Ecto neural progenitor cell (in vitro differentiated cells): ENCODE results near the gene SQSTM1.

Source experiments
- DNase-seq: peaks from one replicate; pipeline ENCODE4 v3.0.0-alpha.2; 2018; ENCODE audit warnings: low spot score

Gene SQSTM1

DNA sequence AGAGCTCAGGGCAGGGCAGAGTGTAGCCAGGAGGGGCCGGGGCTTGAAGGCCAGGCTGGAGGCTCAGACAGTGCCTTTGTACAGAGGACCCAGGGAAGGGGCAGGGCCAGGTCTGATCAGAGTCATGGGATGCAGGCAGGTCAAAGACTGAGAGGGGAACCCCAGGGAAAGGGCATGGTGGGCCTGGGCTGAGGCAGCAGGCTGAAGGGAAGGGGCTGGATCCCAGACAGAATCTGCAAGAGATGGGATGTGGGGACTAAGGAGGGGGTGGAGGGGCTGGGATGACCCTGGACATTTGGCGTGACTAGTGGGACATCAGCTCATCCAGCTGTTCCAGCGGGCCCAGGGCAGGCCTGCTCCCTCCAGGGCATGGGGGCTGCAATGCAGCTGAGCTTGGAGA, 53.4 kb downstream of the SQSTM1 start:
- DNase-seq: no peak

DNA sequence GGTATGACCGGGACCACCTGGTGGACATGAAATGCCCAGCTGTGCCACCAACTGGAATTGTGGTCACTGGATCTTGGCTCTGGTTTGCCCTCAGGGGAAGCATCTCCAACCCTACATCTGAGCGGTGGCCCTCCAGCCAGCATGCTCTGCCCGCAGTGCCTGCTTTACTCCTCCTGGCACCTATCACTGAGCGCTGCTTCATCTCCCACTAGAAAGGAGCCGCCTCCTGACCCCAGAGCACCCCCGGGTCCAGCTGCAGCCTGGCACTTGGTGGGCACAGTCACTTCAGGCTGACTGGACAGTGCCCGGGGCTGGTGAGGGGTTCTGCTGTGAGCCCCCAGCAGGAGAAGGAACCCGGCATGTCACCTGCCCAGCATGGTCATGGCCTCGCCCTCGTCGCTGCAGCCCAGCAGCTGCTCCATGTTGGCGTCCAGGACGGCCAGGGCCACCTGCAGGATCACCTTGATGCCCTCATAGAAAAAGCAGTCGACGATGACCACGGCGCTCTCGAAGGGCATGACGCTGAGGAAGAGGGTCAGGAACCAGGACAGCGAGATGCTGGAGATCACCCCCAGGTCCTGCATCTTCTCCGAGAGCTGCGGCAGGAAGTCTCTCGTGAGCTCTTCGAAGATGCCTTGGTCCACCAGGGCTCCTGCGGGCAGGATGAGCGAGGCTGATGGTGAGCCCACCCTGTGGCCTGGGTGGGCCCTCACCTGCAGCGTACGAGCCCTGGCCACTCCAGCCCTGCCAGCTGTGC, 54.0 kb downstream of the SQSTM1 start:
- no peak for DNase-seq

DNA sequence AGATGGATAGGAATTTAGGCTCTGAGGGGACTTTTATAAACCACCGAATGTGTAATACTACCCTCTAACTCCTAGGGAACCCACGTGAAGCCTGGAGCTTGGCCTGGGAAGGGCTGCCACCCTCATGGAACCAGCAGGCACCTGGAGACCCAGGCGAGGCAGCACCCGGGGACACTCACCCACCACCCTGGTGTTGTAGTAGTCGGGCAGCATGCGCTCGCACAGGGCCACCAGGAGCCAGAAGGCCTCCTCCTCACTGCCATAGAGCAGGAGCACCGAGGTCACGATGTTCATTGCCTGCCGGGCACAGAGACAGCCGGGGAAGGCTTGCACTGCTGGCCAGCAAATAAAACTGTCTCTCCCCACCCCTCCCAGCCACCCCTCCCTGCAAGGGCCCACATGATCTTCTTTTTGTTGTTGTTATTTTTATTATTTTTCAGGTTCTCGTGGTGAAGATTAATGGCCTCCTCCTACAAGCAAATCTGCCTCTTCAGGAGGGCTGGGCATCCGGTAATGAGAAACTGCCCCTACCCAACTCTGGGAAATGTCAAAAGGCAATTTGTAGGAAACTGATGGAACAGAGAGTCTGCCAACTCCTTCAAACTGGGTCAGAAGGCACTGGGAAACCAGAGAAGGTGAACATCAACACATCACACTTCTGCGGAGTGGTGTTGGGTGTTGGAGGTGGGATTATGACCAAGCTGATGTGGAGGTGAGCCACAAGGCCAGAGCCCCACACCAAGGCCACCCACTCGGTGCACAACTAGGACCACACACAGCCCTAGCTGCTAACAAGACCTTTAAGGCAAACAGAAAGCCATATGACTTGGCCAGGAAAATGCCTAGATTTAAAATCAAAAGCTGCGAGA, 55.3 kb downstream of the SQSTM1 start:
- no peak for DNase-seq

DNA sequence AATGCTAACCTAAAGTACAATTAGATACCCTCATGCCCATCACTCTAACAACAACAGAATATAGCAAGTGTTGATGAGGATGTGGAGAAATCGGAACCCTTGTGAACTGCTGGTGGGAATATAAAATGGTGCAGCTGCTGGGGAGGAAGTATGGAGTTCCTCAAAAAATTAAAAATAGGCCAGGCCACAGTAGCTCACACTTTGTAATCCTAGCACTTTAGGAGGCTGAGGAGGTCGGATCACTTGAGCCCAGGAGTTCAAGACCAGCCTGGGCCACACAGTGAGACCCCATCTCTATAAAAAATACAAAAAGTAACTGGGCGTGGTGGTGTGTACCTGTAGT, 55.9 kb downstream of the SQSTM1 start:
- no peak for DNase-seq

DNA sequence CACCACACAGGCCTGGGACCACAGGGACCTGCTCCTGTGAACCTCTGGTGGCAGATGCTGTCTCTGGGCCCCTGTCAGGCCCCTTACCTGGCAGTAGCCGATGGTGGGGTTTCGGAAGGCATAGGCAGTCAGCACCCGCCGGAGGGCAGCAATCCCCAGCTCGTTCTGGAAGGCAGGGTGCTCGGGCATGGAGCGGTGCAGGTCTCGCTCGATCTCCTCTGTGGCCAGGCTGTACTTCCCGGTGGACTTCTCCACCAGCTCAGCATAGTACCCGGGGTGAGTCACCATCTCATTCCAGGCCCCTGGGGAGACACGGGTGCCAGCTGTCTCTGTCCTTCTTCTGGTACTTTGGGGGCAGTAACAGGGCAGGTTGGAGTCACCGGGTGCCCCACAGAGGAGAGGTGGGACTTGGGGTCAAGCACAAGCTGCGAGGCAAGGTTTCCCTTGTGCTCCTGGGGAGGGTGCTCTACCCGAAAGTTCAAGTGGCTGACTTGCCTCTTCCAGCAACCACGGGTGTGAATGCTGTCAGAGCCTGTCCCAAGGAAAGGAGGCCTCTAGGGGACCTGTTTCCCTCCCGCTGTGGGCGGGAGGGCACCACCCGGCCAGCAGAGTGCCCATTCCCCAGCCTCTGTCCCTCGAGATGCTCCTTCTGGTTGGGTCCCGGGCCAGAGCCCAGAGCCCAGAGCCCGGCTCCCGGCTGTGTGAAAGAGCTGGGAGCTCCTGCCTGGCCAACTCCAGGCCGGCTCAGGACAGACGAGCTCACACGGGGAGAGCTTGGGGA, 57.7 kb downstream of the SQSTM1 start:
- DNase-seq: no peak

DNA sequence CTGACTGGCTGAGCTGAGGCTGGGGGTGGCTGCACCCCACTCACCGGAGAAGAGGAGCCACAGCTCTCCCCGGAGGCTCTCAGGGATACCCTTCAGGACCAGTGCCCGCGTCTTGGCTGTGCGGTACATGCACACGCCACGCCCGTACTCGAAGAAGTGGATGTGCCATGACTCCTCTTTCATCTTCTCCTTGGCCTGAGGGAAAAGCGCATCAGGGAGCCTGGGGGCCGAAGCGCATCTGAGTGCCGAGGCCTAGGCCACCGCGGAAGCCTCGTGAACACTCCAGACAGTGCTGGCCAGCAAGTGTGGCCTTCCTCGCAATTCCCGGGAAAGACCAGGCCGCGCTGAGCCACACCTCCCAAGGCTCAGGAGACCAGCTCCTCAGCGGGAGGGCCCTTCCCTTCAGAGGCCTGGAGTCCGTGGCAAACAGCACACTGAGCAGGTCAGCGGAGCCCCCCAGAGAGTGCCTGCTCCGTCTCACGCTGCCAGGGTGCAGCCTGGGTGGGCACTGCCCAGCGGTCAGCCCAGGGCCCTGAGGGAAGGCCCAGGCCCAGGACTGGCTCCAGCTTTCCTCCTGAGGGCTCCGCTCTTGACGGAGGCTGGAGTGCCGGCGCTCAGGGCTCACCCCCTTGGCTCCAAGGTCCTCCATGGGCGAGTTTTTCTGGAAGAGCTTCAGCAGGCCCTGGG, 58.4 kb downstream of the SQSTM1 start:
- no peak for DNase-seq

DNA sequence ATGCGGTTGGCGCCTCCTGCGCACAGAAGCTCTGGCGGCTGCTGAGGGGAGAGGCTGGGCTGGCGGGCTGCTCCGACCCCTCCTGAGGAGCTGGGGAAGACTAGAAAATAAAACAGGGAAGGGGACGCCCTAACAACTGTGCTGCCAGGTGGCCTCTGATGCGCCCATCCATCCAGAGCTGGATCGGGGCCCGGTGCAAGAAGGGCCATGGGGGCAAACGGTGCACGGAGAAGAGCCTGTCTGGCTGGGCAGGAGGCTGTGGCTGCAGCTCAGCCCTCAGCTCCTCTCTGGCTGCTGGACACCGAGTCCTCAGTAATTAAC, 58.9 kb downstream of the SQSTM1 start:
- no peak for DNase-seq

DNA sequence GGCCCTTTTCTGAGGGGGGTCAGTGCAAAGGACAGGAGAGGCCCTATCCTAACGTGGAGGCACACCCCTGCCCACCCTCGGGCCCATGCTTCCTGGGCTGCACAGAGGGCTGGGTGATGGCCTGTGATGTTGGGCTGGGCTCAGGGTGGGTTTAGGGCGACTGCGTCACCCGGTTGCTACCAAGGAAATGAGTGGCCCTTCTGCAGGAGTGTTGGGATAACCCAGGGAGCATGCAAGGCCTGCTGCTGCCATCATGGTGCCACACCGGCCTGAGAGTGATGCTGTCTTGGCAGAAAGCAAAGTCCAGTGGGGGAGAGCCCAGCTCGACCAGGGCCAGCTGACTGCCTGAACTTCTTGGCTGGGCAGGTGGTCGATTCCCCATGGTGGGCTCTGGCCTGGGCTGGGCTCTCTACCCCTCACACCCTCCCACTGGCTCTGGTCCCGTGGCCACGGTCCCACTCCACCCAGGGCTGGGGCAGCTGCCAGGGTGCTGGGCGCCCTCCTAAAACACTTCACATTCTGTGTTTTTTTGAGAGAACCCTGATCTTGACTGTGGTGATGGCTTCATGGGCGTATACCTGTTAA, 59.5 kb downstream of the SQSTM1 start:
- DNase-seq: no peak

DNA sequence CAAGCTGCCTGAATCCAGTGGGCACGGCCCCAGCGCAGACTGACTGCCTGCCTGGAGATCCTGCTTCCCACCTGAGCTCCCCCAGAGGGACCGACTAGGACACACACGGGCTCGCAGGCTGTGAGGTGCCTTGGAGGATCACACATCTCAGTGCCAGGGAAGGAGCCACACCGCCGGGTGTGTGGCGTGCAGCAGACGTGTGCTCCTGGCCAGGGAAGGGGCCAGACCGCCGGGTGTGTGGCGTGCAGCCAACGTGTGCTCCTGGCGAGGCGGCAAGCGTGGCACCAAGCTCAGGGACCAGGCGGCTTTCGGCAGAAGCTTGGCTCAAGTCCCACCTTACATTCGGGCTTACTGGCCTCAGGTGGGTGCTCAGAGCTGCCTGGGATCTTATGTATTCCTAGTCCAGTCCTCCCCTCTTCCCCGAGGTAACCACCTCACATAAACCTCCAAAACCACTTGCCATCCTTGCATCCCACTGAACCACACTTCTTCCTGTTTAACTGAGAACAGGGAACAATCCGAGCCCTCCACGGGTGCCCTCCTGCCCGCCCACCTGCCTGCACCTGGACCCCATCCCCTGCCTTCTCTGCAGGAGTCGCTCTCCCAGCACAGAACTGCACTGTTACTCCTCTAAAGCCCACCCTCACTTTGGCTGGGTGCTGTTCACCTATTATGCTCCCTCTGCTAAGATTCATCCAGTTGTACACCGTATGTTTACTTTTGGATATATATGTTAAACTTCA, 60.3 kb downstream of the SQSTM1 start:
- no peak for DNase-seq

DNA sequence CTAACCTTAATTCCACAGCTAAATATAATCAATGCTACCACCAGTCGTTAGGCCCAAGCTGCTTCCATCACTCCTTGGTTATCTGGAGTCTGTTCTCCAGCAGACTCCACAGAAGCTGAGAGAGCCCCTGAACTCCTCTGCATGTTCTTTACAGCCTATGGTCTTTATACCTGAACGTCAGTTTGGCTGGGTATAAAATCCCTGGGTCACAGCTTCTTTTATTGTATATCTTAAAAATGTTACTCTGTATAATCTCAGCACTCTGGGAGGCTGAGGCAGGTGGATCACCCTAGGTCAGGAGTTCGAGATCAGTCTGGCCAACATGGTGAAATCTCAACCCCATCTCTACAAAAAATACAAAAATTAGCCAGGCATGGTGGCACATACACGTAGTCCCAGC, 61.6 kb downstream of the SQSTM1 start:
- DNase-seq: no peak

DNA sequence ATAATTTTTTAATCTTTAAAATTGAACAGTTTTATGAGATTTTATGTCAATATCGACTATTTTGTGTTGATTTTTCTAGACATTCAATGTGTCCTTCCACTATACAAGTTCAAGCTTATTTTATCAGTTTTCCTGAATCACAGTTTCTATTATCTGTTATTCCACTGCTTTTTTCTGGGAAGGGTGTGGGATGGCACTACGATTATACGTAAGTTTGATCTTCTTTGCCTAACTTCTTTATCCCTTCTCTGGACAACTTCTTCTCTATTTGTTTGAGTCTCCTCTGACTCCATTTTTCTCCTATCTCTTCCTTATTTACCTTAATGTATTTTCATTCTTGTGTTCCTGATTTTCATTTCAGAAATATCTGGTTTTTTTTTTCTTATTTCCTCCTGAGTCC, 62.5 kb downstream of the SQSTM1 start:
- DNase-seq: no peak

DNA sequence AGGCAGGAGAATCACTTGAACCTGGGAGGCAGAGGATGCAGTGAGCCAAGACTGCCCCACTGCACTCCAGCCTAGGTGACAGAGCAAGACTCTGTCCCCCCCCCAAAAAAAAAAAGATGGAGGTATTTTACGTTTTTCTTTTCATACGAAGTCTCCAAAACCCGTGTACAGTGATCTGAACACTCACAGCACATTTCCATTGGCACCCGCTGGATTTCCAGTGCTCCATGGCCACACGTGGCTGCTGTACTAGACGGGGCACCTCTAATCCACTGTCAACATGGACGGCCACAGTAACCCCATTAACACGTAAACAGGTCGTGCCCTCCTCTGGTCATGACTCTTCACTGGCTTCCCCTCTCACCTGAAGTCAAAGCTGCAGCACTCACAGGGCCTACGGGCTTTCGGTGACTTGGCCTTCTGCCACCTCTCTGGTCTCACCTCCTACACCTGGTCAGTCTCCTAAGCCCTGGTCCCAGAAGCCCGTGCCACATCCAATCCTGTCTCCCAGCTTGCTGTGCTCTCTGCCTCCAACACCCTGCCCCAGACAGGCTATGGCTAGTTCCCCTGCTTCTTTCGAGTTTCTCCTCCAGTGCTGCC, 64.9 kb downstream of the SQSTM1 start:
- no peak for DNase-seq

DNA sequence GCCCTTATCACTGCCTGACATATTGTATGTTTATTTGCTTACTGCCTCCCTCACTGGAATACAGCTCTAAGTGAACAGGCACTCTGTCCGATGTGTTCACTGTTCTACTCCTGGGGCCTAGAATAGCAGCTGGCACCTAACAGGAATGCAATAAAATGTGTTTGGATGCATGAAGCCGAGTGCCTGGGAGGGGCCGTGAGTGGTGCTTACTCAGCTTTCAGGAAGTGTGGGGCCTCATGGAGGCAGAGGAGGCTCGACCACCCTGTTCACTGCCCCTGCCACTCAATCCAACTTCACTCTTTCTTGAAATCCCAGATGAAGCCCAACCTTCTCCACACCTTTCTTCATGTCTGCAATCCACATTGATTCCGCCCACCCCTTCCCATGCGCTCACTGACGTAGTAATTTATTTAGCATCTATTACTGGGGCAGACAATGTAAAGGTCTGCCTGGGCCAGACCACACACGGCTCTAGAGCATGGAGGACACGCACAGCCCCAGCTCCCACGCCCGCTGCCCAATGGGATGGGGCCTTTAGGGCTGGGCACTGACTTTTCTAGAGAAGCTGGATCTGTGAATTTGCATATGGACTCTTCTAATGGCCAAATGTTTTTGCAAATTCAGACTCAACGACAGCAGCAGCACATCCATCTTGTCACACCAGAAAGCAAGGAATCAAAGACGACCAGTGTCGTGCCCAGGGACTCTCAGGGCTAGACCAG, 65.6 kb downstream of the SQSTM1 start:
- DNase-seq: no peak

DNA sequence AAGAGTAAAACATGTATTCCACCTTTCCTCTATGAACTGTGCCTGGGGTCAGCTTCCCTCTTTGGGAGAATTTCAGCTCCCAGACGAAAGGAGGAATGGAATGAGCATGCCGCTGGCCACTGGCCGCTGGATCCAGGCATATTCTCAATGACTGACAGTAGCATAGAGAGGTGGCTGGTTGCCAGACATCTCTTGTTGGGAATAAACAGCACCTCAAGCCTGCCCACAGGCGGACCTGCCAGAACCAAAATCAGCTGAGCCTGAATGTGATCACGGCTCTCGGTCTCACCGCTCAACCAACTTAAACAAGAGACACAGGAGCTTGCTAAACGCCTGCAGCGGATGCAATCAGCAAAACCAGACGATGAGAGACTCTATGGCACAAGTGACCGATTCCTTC, 66.4 kb downstream of the SQSTM1 start:
- DNase-seq: no peak
